Measurements from ENCODE around the gene REST. TPM values are rescaled to one million over a fixed set of nuclear protein-coding genes. Genes with fewer than 3 reads are reported as not detected.

The REST gene
- total and polyA plus RNA-seq, 2 donors (not counting 3 experiments of a cell fraction or from before 2014, with no cell fraction given) = 7.0 to 45.9 TPM

DNA sequence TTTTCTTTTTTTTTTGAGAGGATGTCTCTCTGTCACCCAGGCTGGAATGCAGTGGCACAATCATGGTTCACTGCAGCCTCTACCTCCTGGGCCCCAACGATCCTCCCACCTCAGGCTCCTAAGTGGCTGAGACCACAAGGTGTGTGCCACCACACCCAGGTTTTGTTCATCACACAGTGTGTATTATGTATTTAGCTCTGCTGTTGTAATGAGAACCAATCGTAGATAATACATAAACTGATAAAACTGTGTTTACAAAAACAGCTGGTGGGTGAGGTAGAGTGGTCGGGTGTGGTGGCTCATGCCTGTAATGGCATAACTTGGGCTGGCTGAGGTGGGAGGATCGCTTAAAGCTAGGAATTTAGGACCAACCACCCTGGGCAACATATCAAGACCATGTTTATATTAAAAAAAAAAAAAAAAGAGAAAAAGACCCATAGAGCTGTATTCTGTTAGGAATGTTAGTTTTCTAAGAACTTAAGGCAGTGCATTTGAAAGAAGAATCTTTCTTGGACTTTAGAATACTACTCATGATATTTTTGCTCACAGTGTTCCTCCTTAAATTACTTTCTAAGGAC lies 105.9 kb downstream of the REST start:
- H3K27ac ChIP-seq (ENCODE audit: insufficient read depth, low read depth, low read length) = no peak overlapping the region
- intact Hi-C loops (cut with micrococcal nuclease) = no loop called here
- POLR2A ChIA-PET = no interaction called here
- no peaks in the 10 kb centered on the region for H3K9me3 ChIP-seq (replicated peaks; ENCODE audit: control insufficient read depth, insufficient read depth, low read length)
- H3K4me2 ChIP-seq (ENCODE audit: insufficient read depth, low read length) = no peak overlapping the region
- no peak overlapping the region for H3K9ac ChIP-seq (replicated peaks; ENCODE audit: extremely low read depth, insufficient read depth, low read length)
- H3K79me2 ChIP-seq (ENCODE audit: control insufficient read depth, insufficient read depth, low read length) = peaks cover 9% of the 10 kb centered on the region
- H3K36me3 ChIP-seq (ENCODE audit: control insufficient read depth in 2 of 2, extremely low read depth in 1 of 2, insufficient read depth in 2 of 2, low read length in 2 of 2) = peaks cover 13 to 44% of the 10 kb centered on the region in 2 experiments
- DNase-seq (ENCODE audit: low read depth, low spot score) (no peak), FAIRE-seq (no peak)
- TF ChIP-seq, protein P1, sequence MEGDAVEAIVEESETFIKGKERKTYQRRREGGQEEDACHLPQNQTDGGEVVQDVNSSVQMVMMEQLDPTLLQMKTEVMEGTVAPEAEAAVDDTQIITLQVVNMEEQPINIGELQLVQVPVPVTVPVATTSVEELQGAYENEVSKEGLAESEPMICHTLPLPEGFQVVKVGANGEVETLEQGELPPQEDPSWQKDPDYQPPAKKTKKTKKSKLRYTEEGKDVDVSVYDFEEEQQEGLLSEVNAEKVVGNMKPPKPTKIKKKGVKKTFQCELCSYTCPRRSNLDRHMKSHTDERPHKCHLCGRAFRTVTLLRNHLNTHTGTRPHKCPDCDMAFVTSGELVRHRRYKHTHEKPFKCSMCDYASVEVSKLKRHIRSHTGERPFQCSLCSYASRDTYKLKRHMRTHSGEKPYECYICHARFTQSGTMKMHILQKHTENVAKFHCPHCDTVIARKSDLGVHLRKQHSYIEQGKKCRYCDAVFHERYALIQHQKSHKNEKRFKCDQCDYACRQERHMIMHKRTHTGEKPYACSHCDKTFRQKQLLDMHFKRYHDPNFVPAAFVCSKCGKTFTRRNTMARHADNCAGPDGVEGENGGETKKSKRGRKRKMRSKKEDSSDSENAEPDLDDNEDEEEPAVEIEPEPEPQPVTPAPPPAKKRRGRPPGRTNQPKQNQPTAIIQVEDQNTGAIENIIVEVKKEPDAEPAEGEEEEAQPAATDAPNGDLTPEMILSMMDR (IDR thresholded peaks at IDR 0.05; ENCODE audit: extremely low read depth in 1 of 2, insufficient read depth in 1 of 2, low read depth in 1 of 2, low read length in 2 of 2) = no peak
- no TSS peak for BruUV-seq (replicated peaks)
- H3K4me1 ChIP-seq (ENCODE audit: control insufficient read depth, extremely low read depth, insufficient read depth, low read length) = no peaks in the 10 kb centered on the region
- CTCF ChIA-PET = interaction anchor here (0.8 to 1.4 kb wide), 2 partner anchors 11 to 150 kb away, joined by 3 read pairs; no protein-coding TSS in a partner anchor
- peaks cover 8% of the 10 kb centered on the region for H4K20me1 ChIP-seq (replicated peaks; ENCODE audit: control insufficient read depth, extremely low read depth, insufficient read depth, low read length)
- H3K27me3 ChIP-seq (ENCODE audit: control insufficient read depth in 2 of 2, insufficient read depth in 2 of 2, low read length in 2 of 2) = no peaks in the 10 kb centered on the region
- dilution Hi-C loops (cut with MboI; ENCODE audit: extremely low pct_ligation_motif_present, low sequenced_read_pairs) = no loop called here
- H2AFZ ChIP-seq (ENCODE audit: low read depth, low read length) = no peak overlapping the region
- no peak overlapping the region for H3K4me3 ChIP-seq (replicated peaks in 1 of 3; ENCODE audit: insufficient read depth in 1 of 3, low read depth in 1 of 3, low read length in 3 of 3)
- H3K9me1 ChIP-seq (replicated peaks; ENCODE audit: control insufficient read depth, extremely low read depth, insufficient read depth, low read length) = peaks cover 3% of the 10 kb centered on the region

Small RNA genes within 50 kb of the gene (small RNA-seq; reads per million reads assigned to genes)
- gene RNU6-998P (ENCODE audit: insufficient read depth, insufficient read length, low read depth, low replicate concordance) = 0.66 reads per million

Other genes with a start within 250 kb of the REST start
- 0.62 and 5.8 TPM in 2 replicates for gene HOPX, start 226.6 kb upstream of the REST start, total RNA-seq
- gene HOPX, start 226.6 kb upstream of the REST start, polyA plus RNA-seq = 2.3 and 3.8 TPM in 2 replicates
- 0.71 TPM in 1 of 2 replicates, not detected in the other for gene SPINK2, start 86.2 kb upstream of the REST start, total RNA-seq
- 0.22 TPM in 1 of 2 replicates, not detected in the other for gene SPINK2, start 86.2 kb upstream of the REST start, polyA plus RNA-seq
- gene NOA1, start 69.7 kb downstream of the REST start, total RNA-seq = 16.1 and 17.1 TPM in 2 replicates
- 13.9 and 16.7 TPM in 2 replicates for gene NOA1, start 69.7 kb downstream of the REST start, polyA plus RNA-seq
- gene POLR2B, start 71.0 kb downstream of the REST start, total RNA-seq = 140 and 148 TPM in 2 replicates
- 58.1 and 75.5 TPM in 2 replicates for gene POLR2B, start 71.0 kb downstream of the REST start, polyA plus RNA-seq
- 377 and 526 TPM in 2 replicates for gene IGFBP7, start 202.5 kb downstream of the REST start, total RNA-seq
- gene IGFBP7, start 202.5 kb downstream of the REST start, polyA plus RNA-seq = 770 and 1,004 TPM in 2 replicates

All from endothelial cell of umbilical vein (primary cell).